K562 (cell line): ENCODE data around the gene OR4N5. TPM values are rescaled to one million over a fixed set of nuclear protein-coding genes. Genes with fewer than 3 reads are reported as not detected.

Experiments used
- CHAMP1 ChIP-seq: fragments of 450-650 bp; IDR thresholded peaks from 2 replicates; pipeline ENCODE4 v1.6.1; 2016; ENCODE audit warnings: mild to moderate bottlenecking
- ETV1 ChIP-seq: fragments of 450-650 bp; conservative IDR thresholded peaks from 2 replicates; pipeline ENCODE4 v1.6.1; 2016; ENCODE audit warnings: missing genetic modification characterization, control low read depth, low read depth, missing compliant biosample characterization
- FOSL1 ChIP-seq: fragments of 200-800 bp; sonication (Bioruptor generic); conservative IDR thresholded peaks from 2 replicates; pipeline ENCODE4 v1.6.1; 2016; ENCODE audit warnings: missing genetic modification characterization, missing compliant biosample characterization
- FOXJ2 ChIP-seq: fragments of 200-800 bp; sonication (Bioruptor generic); IDR thresholded peaks from 2 replicates; pipeline ENCODE4 v1.6.1; 2016; ENCODE audit warnings: missing genetic modification characterization, missing compliant biosample characterization
- HDAC3 ChIP-seq: fragments of 450-650 bp; IDR thresholded peaks from 2 replicates; pipeline ENCODE4 v1.6.1; 2018; ENCODE audit warnings: borderline replicate concordance, mild to moderate bottlenecking, moderate library complexity; ENCODE audit not compliant: partially characterized antibody
- HIVEP1 ChIP-seq: fragments of 250-450 bp; sonication (Bioruptor Pico); IDR thresholded peaks from 2 replicates; pipeline ENCODE4 v1.4.0; 2020; ENCODE audit warnings: mild to moderate bottlenecking
- KLF16 ChIP-seq: IDR thresholded peaks from 2 replicates; pipeline ENCODE4 v1.6.1; 2016; ENCODE audit warnings: antibody characterized with exemption
- RERE ChIP-seq: sonication (generic); formaldehyde crosslinking; IDR thresholded peaks from 2 replicates; pipeline ENCODE4 v1.8.0; 2023; ENCODE audit warnings: missing genetic modification reagents, mild to moderate bottlenecking, borderline replicate concordance
- SLC30A9 ChIP-seq: fragments of 250-450 bp; sonication (Bioruptor Pico); IDR thresholded peaks from 2 replicates; pipeline ENCODE4 v1.8.0; 2022; ENCODE audit warnings: mild to moderate bottlenecking, moderate library complexity
- SMAD4 ChIP-seq: fragments of 250-450 bp; sonication (Bioruptor Pico); conservative IDR thresholded peaks from 2 replicates; pipeline ENCODE4 v1.8.0; 2021; ENCODE audit warnings: inconsistent platforms, mild to moderate bottlenecking, moderate library complexity
- STAG1 ChIP-seq: sonication (generic); formaldehyde crosslinking; IDR thresholded peaks from 2 replicates; pipeline ENCODE4 v1.5.0; 2020; ENCODE audit warnings: missing genetic modification reagents, borderline replicate concordance
- TEAD1 ChIP-seq, 2 experiments: fragments of 450-650 bp in 1 of 2; sonication (generic) in 1 of 2; formaldehyde crosslinking; IDR thresholded peaks; 2 replicates each; pipeline versions ENCODE4 v1.4.0 to v1.8.0; 2020 to 2022; ENCODE audit warnings: mild to moderate bottlenecking in 2 of 2, missing genetic modification reagents in 1 of 2
- ZNF280A ChIP-seq: fragments of 450-650 bp; IDR thresholded peaks from 2 replicates; pipeline ENCODE4 v1.6.1; 2018; ENCODE audit warnings: mild to moderate bottlenecking, low read depth; ENCODE audit not compliant: partially characterized antibody
- ZNF41 ChIP-seq: fragments of 250-450 bp; sonication (Bioruptor Pico); conservative IDR thresholded peaks from 2 replicates; pipeline ENCODE4 v1.4.0; 2020; ENCODE audit warnings: mild to moderate bottlenecking
- polyA plus RNA-seq, 8 experiments: library from polyadenylated mRNA; depleted of rRNA in 4 of 8; stranded (reverse) in 5 of 8; unstranded in 3 of 8; fragments of >200 nt; fragmentation: Nextera tagmentation in 2 of 8; fragmentation: Illumina TruSeq in 1 of 8; extraction: Ambion mirVana in 2 of 8; extraction: Trizol in 1 of 8; gene quantifications; 2 replicates each; pipeline versions ENCODE4 v1.2.1 to v1.2.3, GENCODE V29; 2011 to 2014; ENCODE audit warnings: inconsistent platforms in 1 of 8, missing spikeins in 1 of 8
- total RNA-seq, 7 experiments: library from RNA; depleted of rRNA in 6 of 7; stranded (reverse); fragments of >200 nt in 6 of 7; fragmentation: Illumina TruSeq in 2 of 7; extraction: Trizol in 2 of 7; gene quantifications; 2 replicates each; pipeline versions ENCODE4 v1.2.1 to v1.2.3, GENCODE V29; 2011 to 2021; ENCODE audit warnings: low replicate concordance in 1 of 7

OR4N5 gene
- total and polyA plus RNA-seq, 9 of the 15 experiments (the other 6 are each of a cell fraction or from before 2014, with no cell fraction given): not detected

GRCh38 chr14:20177433-20177974 lies 38.9 kb downstream of the OR4N5 start (continued):
- peak; percentile 82 for TF ChIP-seq ETV1
- peak; percentile 86 for TF ChIP-seq FOSL1
- peak; percentile 75 for TF ChIP-seq HDAC3
- TF ChIP-seq TEAD1 (CRISPR knock-in tag; IDR thresholded peaks at IDR 0.05): peak; percentile 19 to 75; a peak in 1 of 4 replicates
- TF ChIP-seq SLC30A9 (CRISPR knock-in tag): no peak
- TF ChIP-seq STAG1 (CRISPR knock-in tag): no peak
- TF ChIP-seq RERE (CRISPR knock-in tag): no peak
- 0 out of 2 replicates have a peak, but pooled peaks have one; percentile 26 for TF ChIP-seq SMAD4 (CRISPR knock-in tag)
- peak; percentile 97 for TF ChIP-seq KLF16
- TF ChIP-seq ZNF41: no peak
- TF ChIP-seq HIVEP1: no peak
- no peak for TF ChIP-seq ZNF280A
- peak; percentile 70; the same call in 1 of the 2 replicates for TF ChIP-seq FOXJ2 (tag)
- peak; percentile 79 for TF ChIP-seq CHAMP1
